Measurements from ENCODE around the gene WASL. TPM values are rescaled to one million over a fixed set of nuclear protein-coding genes. Genes with fewer than 3 reads are reported as not detected.

WASL gene
- polyA plus RNA-seq, 1 donor (not counting 4 experiments of a cell fraction or from before 2014, with no cell fraction given) = 17.5 TPM

GRCh38 chr7:123773481-123773880 is 24.7 kb upstream of the WASL start:
- Histone ChIP-seq H3K9me1 (ENCODE audit: control insufficient read depth, extremely low read depth, insufficient read depth, low read length) (no peaks in the 10 kb centered on the region), H3K4me1 (ENCODE audit: control insufficient read depth, extremely low read depth, insufficient read depth, low read length) (peaks cover 24% of the 10 kb centered on the region), H3K79me2 (ENCODE audit: control insufficient read depth, insufficient read depth, low read length) (no peaks in the 10 kb centered on the region), H3K27me3 (ENCODE audit: control insufficient read depth, extremely low read depth, insufficient read depth, low read length) (no peaks in the 10 kb centered on the region), H3K27ac (ENCODE audit: control insufficient read depth, insufficient read depth, low read length) (no peak overlapping the region), H3K36me3 (ENCODE audit: control insufficient read depth in 2 of 2, extremely low read depth in 1 of 2, insufficient read depth in 2 of 2, low read length in 2 of 2) (no peaks in the 10 kb centered on the region), H3K9me3 (ENCODE audit: control insufficient read depth, low read depth, low read length) (no peaks in the 10 kb centered on the region), H4K20me1 (ENCODE audit: control insufficient read depth, extremely low read depth, insufficient read depth, low read length) (no peaks in the 10 kb centered on the region), H3K9ac (ENCODE audit: control insufficient read depth, extremely low read depth, insufficient read depth, low read length) (no peak overlapping the region), H3K4me3 (ENCODE audit: control insufficient read depth in 2 of 3, extremely low read depth in 1 of 3, insufficient read depth in 2 of 3, low read depth in 1 of 3, low read length in 3 of 3) (no peak overlapping the region), H2AFZ (ENCODE audit: control insufficient read depth, low read length) (no peak overlapping the region), H3K4me2 (ENCODE audit: control insufficient read depth, extremely low read depth, insufficient read depth, low read depth, low read length) (no peak overlapping the region)
- TF ChIP-seq CTCF (optimal IDR thresholded peaks at IDR 0.05 in 1 of 3, IDR thresholded peaks at IDR 0.05 in 1 of 3, conservative IDR thresholded peaks at IDR 0.05 in 1 of 3; ENCODE audit: extremely low read depth in 1 of 3, insufficient read depth in 2 of 3, low read length in 3 of 3) = no peak
- TF ChIP-seq EZH2 (IDR thresholded peaks at IDR 0.05; ENCODE audit: low read length) = no peak
- dilution Hi-C loops (cut with MboI; ENCODE audit: extremely low pct_ligation_motif_present, low sequenced_read_pairs) = no loop called here
- DNase-seq (ENCODE audit: low read depth, low spot score) = no peak
- no peak for FAIRE-seq

- TF ChIP-seq EZH2 (IDR thresholded peaks at IDR 0.05; ENCODE audit: low read length) (no peak), CTCF (optimal IDR thresholded peaks at IDR 0.05 in 1 of 3, IDR thresholded peaks at IDR 0.05 in 1 of 3, conservative IDR thresholded peaks at IDR 0.05 in 1 of 3; ENCODE audit: extremely low read depth in 1 of 3, insufficient read depth in 2 of 3, low read length in 3 of 3) (no peak)
- H3K27me3 ChIP-seq (ENCODE audit: control insufficient read depth, extremely low read depth, insufficient read depth, low read length) = no peaks in the 10 kb centered on the region
- H3K9me1 ChIP-seq (ENCODE audit: control insufficient read depth, extremely low read depth, insufficient read depth, low read length) = no peaks in the 10 kb centered on the region
- peak overlapping the region; percentile 55 for H2AFZ ChIP-seq (ENCODE audit: control insufficient read depth, low read length)
- no peaks in the 10 kb centered on the region for H3K79me2 ChIP-seq (ENCODE audit: control insufficient read depth, insufficient read depth, low read length)
- H3K27ac ChIP-seq (ENCODE audit: control insufficient read depth, insufficient read depth, low read length) = no peak overlapping the region
- H4K20me1 ChIP-seq (ENCODE audit: control insufficient read depth, extremely low read depth, insufficient read depth, low read length) = no peaks in the 10 kb centered on the region
- H3K9ac ChIP-seq (ENCODE audit: control insufficient read depth, extremely low read depth, insufficient read depth, low read length) = no peak overlapping the region
- dilution Hi-C loops (cut with MboI; ENCODE audit: extremely low pct_ligation_motif_present, low sequenced_read_pairs) = no loop called here
- no peaks in the 10 kb centered on the region for H3K36me3 ChIP-seq (ENCODE audit: control insufficient read depth in 2 of 2, extremely low read depth in 1 of 2, insufficient read depth in 2 of 2, low read length in 2 of 2)
- peak; percentile 9 for FAIRE-seq
- H3K4me1 ChIP-seq (ENCODE audit: control insufficient read depth, extremely low read depth, insufficient read depth, low read length) = peaks cover 24% of the 10 kb centered on the region
- H3K9me3 ChIP-seq (ENCODE audit: control insufficient read depth, low read depth, low read length) = no peaks in the 10 kb centered on the region
- H3K4me2 ChIP-seq (ENCODE audit: control insufficient read depth, extremely low read depth, insufficient read depth, low read depth, low read length) = no peak overlapping the region
- no peak for DNase-seq (ENCODE audit: low read depth, low spot score)
- no peak overlapping the region for H3K4me3 ChIP-seq (ENCODE audit: control insufficient read depth in 2 of 3, extremely low read depth in 1 of 3, insufficient read depth in 2 of 3, low read depth in 1 of 3, low read length in 3 of 3)
These were observed 23.8 kb upstream of the WASL start for GRCh38 chr7:123772652-123773051.
